ENCODE measurements around the gene PRR19. TPM values are rescaled to one million over a fixed set of nuclear protein-coding genes. Genes with fewer than 3 reads are reported as not detected.

Gene PRR19
- total RNA-seq, 1 experiment from 2014 or later = 3.2 TPM

DNA sequence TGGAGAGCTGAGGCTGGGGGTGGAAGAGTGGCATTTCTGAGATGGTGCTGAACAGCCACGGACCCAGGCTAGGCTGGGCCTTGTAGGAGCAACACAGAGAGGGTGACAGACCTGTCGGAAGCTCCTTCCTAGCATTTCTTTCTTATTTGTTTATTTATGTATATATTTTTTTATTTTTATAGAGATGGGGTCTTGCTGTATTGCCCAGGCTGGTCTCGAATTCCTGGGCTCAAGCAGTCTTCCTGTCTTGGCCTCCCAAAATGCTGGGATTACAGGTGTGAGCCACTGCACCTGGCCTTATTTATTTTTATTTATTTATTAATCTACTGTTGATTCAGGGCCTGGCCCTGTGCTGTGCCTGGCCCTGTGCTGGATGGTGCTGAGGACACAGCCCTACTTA lies 26.4 kb upstream of the PRR19 start:
- H2AFZ ChIP-seq (ENCODE audit: low read length) = no peak overlapping the region

More for the DNA sequence above, 26.4 kb upstream of the PRR19 start:
- no peak overlapping the region for H2BK12ac ChIP-seq (ENCODE audit: insufficient read length, low read depth, low read length)
- no peak overlapping the region for H4K8ac ChIP-seq (replicated peaks; ENCODE audit: insufficient read length, low read depth, low read length)
- no peak overlapping the region for H2BK15ac ChIP-seq (ENCODE audit: low read depth, low read length)
- Mint-ChIP-seq H3K36me3 (ENCODE audit: insufficient read depth in 1 of 3, low read depth in 3 of 3) (peaks cover 4 to 23% (median 16%) of the 10 kb centered on the region in 3 experiments; a peak in 6 of 7 replicates), H3K9me3 (no peaks in the 10 kb centered on the region; a peak in 2 of 5 replicates), H3K4me1 (peaks cover 16 to 23% of the 10 kb centered on the region in 2 experiments), H3K27me3 (ENCODE audit: low read depth) (no peaks in the 10 kb centered on the region), H3K27ac (no peak overlapping the region), H3K4me3 (no peak overlapping the region)
- H3K9ac ChIP-seq (ENCODE audit: extremely low read depth, insufficient read length, low read length) = no peak overlapping the region
- H3T11ph ChIP-seq (ENCODE audit: low read length) = no peak overlapping the region
- H2BK5ac ChIP-seq (ENCODE audit: insufficient read length, low read length) = no peak overlapping the region
- no CpG with 5 or more reads among the region's 3 CpGs for WGBS (ENCODE audit: extremely low coverage, insufficient read length, low lambda C conversion rate)
- H3K27me3 ChIP-seq (ENCODE audit: insufficient read depth, low read length) = no peaks in the 10 kb centered on the region
- H3K79me2 ChIP-seq (ENCODE audit: insufficient read depth, low read length) = no peaks in the 10 kb centered on the region
- H3K9me3 ChIP-seq (ENCODE audit: control insufficient read depth, low read depth, low read length) = no peaks in the 10 kb centered on the region
- H3K14ac ChIP-seq (ENCODE audit: insufficient read depth, low read length) = no peak overlapping the region
- H3K23me2 ChIP-seq (ENCODE audit: insufficient read length, low read depth, low read length, poor library complexity, severe bottlenecking) = no peaks in the 10 kb centered on the region
- no peak overlapping the region for H4K91ac ChIP-seq (ENCODE audit: insufficient read length, low read depth, low read length)
- no peak overlapping the region for H2BK20ac ChIP-seq (ENCODE audit: low read depth, low read length, poor library complexity, severe bottlenecking)
- no peaks in the 10 kb centered on the region for H4K20me1 ChIP-seq (ENCODE audit: control insufficient read depth, insufficient read depth, insufficient read length)
- no peak overlapping the region for H3K4ac ChIP-seq (ENCODE audit: low read depth, low read length)
- no peak overlapping the region for H3K23ac ChIP-seq (ENCODE audit: insufficient read length, low read depth, low read length)
- H3K56ac ChIP-seq (ENCODE audit: insufficient read length, low read depth, low read length) = no peak overlapping the region
- no peak overlapping the region for H3K27ac ChIP-seq (ENCODE audit: insufficient read length, low read depth, low read length)
- H2AK5ac ChIP-seq (ENCODE audit: insufficient read length, low read length) = no peak overlapping the region
- TF ChIP-seq, protein P1, sequence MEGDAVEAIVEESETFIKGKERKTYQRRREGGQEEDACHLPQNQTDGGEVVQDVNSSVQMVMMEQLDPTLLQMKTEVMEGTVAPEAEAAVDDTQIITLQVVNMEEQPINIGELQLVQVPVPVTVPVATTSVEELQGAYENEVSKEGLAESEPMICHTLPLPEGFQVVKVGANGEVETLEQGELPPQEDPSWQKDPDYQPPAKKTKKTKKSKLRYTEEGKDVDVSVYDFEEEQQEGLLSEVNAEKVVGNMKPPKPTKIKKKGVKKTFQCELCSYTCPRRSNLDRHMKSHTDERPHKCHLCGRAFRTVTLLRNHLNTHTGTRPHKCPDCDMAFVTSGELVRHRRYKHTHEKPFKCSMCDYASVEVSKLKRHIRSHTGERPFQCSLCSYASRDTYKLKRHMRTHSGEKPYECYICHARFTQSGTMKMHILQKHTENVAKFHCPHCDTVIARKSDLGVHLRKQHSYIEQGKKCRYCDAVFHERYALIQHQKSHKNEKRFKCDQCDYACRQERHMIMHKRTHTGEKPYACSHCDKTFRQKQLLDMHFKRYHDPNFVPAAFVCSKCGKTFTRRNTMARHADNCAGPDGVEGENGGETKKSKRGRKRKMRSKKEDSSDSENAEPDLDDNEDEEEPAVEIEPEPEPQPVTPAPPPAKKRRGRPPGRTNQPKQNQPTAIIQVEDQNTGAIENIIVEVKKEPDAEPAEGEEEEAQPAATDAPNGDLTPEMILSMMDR (conservative IDR thresholded peaks at IDR 0.05) = no peak
- no peak overlapping the region for H2BK120ac ChIP-seq (ENCODE audit: low read depth, low read length, poor library complexity, severe bottlenecking)
- no peak for DNase-seq
- H3K79me1 ChIP-seq (ENCODE audit: insufficient read depth, low read depth, low read length, poor library complexity, severe bottlenecking) = no peaks in the 10 kb centered on the region
- no peaks in the 10 kb centered on the region for H3K4me1 ChIP-seq (ENCODE audit: insufficient read depth, low read length)
- H3K18ac ChIP-seq (ENCODE audit: insufficient read length, low read depth, low read length) = no peak overlapping the region
- no peak overlapping the region for H4K5ac ChIP-seq (ENCODE audit: insufficient read length, low read depth, low read length)
- no peak overlapping the region for H3K4me2 ChIP-seq (ENCODE audit: insufficient read depth, insufficient read length, low read length)
